ENCODE measurements around the gene GARIN5A.

Gene GARIN5A

DNA sequence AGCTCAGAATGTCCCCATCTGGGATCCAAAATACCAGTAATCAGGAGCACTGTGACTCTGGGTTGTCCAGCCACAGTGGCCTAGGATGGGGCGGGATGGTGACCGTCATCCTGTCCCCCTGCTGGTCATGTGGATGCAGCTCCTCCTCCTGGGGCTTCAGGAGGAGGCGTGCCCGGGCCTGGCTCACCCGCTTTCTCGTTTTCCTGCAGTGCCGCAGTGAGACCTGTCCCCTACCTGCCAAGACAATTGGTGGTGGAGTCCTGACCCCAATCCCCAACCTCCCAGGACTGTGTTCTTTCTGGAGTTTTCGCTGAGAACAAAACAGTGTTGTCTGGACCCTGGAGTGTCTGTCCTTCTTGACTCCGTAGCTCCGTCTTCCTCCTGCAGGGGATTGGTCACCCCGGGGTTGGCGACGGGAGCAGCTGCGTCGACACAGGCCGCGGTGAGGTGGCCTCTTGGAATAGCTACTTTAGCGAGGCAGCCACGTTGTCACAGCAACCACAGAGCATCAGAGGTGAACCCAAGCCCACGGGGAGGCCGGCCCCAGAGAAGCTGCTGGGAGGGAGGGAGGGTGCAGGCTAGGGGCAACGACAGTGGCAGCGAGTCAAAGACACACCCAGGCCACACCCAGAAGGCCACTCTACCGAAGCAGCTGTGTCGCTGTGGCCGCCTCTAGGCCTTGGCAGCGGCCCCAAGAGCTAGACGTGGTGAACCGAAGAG is 10.5 kb downstream of the GARIN5A start:
- DNase-seq = no peak
- in situ Hi-C loops (cut with HindIII; ENCODE audit: low pct_ligation_motif_present, low sequenced_read_pairs) = no loop called here
- Histone ChIP-seq H3K36me3 (replicated peaks) (no peaks in the 10 kb centered on the region), H3K27ac (no peak overlapping the region), H3K4me3 (ENCODE audit: low read depth, low read length) (no peak overlapping the region), H3K27me3 (replicated peaks) (no peaks in the 10 kb centered on the region)
- peak; percentile 51 for TF ChIP-seq CTCF (IDR thresholded peaks at IDR 0.05; ENCODE audit: low read depth, low read length, missing control alignments)

GRCh38 chr19:50465000-50465399 is 11.6 kb downstream of the GARIN5A start:
- in situ Hi-C loops (cut with HindIII; ENCODE audit: low pct_ligation_motif_present, low sequenced_read_pairs) = no loop called here
- no peak for TF ChIP-seq CTCF (IDR thresholded peaks at IDR 0.05; ENCODE audit: low read depth, low read length, missing control alignments)

GRCh38 chr19:50464348-50464747 is 12.3 kb downstream of the GARIN5A start:
- H3K36me3 ChIP-seq (replicated peaks) = no peaks in the 10 kb centered on the region
- H3K27ac ChIP-seq = no peak overlapping the region
- in situ Hi-C loops (cut with HindIII; ENCODE audit: low pct_ligation_motif_present, low sequenced_read_pairs) = no loop called here
- TF ChIP-seq CTCF (IDR thresholded peaks at IDR 0.05; ENCODE audit: low read depth, low read length, missing control alignments) = no peak
- no peak for DNase-seq
- H3K27me3 ChIP-seq (replicated peaks) = no peaks in the 10 kb centered on the region
- no peak overlapping the region for H3K4me3 ChIP-seq (ENCODE audit: low read depth, low read length)

More at GRCh38 chr19:50465000-50465399, 11.6 kb downstream of the GARIN5A start:
- H3K4me3 ChIP-seq (ENCODE audit: low read depth, low read length) = no peak overlapping the region
- no peak for DNase-seq
- no peaks in the 10 kb centered on the region for H3K36me3 ChIP-seq (replicated peaks)
- H3K27ac ChIP-seq = no peak overlapping the region
- no peaks in the 10 kb centered on the region for H3K27me3 ChIP-seq (replicated peaks)

GRCh38 chr19:50462970-50463369 is 13.7 kb downstream of the GARIN5A start:
- peaks cover 3% of the 10 kb centered on the region for H3K27me3 ChIP-seq (replicated peaks)
- TF ChIP-seq CTCF (IDR thresholded peaks at IDR 0.05; ENCODE audit: low read depth, low read length, missing control alignments) = no peak
- in situ Hi-C loops (cut with HindIII; ENCODE audit: low pct_ligation_motif_present, low sequenced_read_pairs) = no loop called here

GRCh38 chr19:50461066-50461875 is 15.4 kb downstream of the GARIN5A start:
- peak; percentile 64 for DNase-seq
- peak; percentile 88 for TF ChIP-seq CTCF (IDR thresholded peaks at IDR 0.05; ENCODE audit: low read depth, low read length, missing control alignments)
- H3K36me3 ChIP-seq (replicated peaks) = no peaks in the 10 kb centered on the region
- in situ Hi-C loops (cut with HindIII; ENCODE audit: low pct_ligation_motif_present, low sequenced_read_pairs) = no loop called here
- no peak overlapping the region for H3K4me3 ChIP-seq (ENCODE audit: low read depth, low read length)
- no peak overlapping the region for H3K27ac ChIP-seq
- H3K27me3 ChIP-seq (replicated peaks) = peaks cover 3% of the 10 kb centered on the region

More at GRCh38 chr19:50462970-50463369, 13.7 kb downstream of the GARIN5A start:
- no peak overlapping the region for H3K4me3 ChIP-seq (ENCODE audit: low read depth, low read length)
- H3K36me3 ChIP-seq (replicated peaks) = no peaks in the 10 kb centered on the region
- no peak overlapping the region for H3K27ac ChIP-seq
- no peak for DNase-seq

Data from brain microvascular endothelial cell (primary cell).